Lung (tissue), 12 donors: ENCODE measurements around the gene TBCK. TPM values are rescaled to one million over a fixed set of nuclear protein-coding genes. Genes with fewer than 3 reads are reported as not detected.

Source experiments
- ATAC-seq: fragments of 200-7000 bp; cut with Tn5 transposase; one replicate; pipeline ENCODE4 v1.9.1; 2020; ENCODE audit warnings: moderate number of reproducible peaks; ENCODE audit not compliant: insufficient read depth, low FRiP score
- DNase-seq, 3 donors: peaks; one replicate each; pipeline ENCODE4 v3.0.0-alpha.2; 2013 to 2017
- H3K27ac ChIP-seq, 2 donors: one replicate each; pipeline ENCODE4 v1.5.1; 2013; ENCODE audit warnings: mild to moderate bottlenecking in 2 of 2, moderate library complexity in 2 of 2, control low read depth in 1 of 2, inconsistent platforms in 1 of 2, low read depth in 1 of 2, low read length in 1 of 2
- H3K27me3 ChIP-seq, 3 donors: one replicate each; pipeline ENCODE4 v1.5.1; 2013; ENCODE audit warnings: low read length in 2 of 3; ENCODE audit not compliant: control insufficient read depth in 3 of 3, insufficient read depth in 3 of 3
- H3K36me3 ChIP-seq, 4 donors: one replicate each; pipeline ENCODE4 v1.5.1; 2013; ENCODE audit warnings: low read length in 4 of 4, mild to moderate bottlenecking in 1 of 4, moderate library complexity in 1 of 4; ENCODE audit not compliant: control insufficient read depth in 4 of 4, insufficient read depth in 4 of 4
- H3K4me1 ChIP-seq, 5 donors: one replicate each; pipeline ENCODE4 v1.5.1; 2013; ENCODE audit warnings: low read length in 5 of 5, mild to moderate bottlenecking in 2 of 5, moderate library complexity in 1 of 5; ENCODE audit not compliant: control insufficient read depth in 5 of 5, insufficient read depth in 5 of 5
- H3K4me3 ChIP-seq: one replicate; pipeline ENCODE4 v1.5.1; 2013; ENCODE audit warnings: mild to moderate bottlenecking, control low read depth, moderate library complexity
- H3K9ac ChIP-seq, 2 donors: one replicate each; pipeline ENCODE4 v1.5.1; 2013; ENCODE audit warnings: low read length in 2 of 2, control low read depth in 1 of 2; ENCODE audit not compliant: insufficient read depth in 1 of 2
- H3K9me3 ChIP-seq, 4 donors: one replicate each; pipeline ENCODE4 v1.5.1; 2013; ENCODE audit warnings: low read length in 3 of 4, mild to moderate bottlenecking in 1 of 4, moderate library complexity in 1 of 4; ENCODE audit not compliant: control insufficient read depth in 4 of 4, insufficient read depth in 3 of 4
- CTCF ChIP-seq: IDR thresholded peaks from 2 replicates; pipeline ENCODE4 v1.5.1; 2012; ENCODE audit warnings: mild to moderate bottlenecking; ENCODE audit errors: control extremely low read depth, extremely low read depth
- WGBS, 2 donors: extraction: QIAGEN DNeasy Blood & Tissue Kit; methylation state at CpG; one replicate each; pipeline ENCODE4 v1.1.7; 2013; 5-methylcytosine and 5-hydroxymethylcytosine counted together
- polyA plus RNA-seq, 2 donors: library from polyadenylated mRNA; stranded (reverse); fragments of 200-250 nt; gene quantifications; one replicate each; pipeline ENCODE4 v1.2.1, GENCODE V29; 2013
- total RNA-seq, 2 donors: library from RNA; depleted of rRNA in 1 of 2; stranded (reverse); fragments of >200 nt in 1 of 2; gene quantifications; one replicate each; pipeline ENCODE4 v1.2.1, GENCODE V29; 2014 to 2021
- donor health status: control.
- donor health status: control.
- donor health status: Bipolar disorder and iron deficiency.
- donor health status: healthy.
- donor health status: DM: yes; HTN: yes; CAD: no.

The TBCK gene
- total and polyA plus RNA-seq, 4 donors, result 6.7 to 71.2 (median 18.6) TPM

- WGBS, 2 donors, result 96 to 99% methylated on average over 24 of the region's 24 CpGs
- Histone ChIP-seq H3K9me3 (peaks cover 0 to 23% (median 18%) of the 10 kb centered on the region in 4 donors), H3K9ac (no peak overlapping the region), H3K27me3 (no peaks in the 10 kb centered on the region), H3K4me1 (peaks cover 0 to 7% (median 0%) of the 10 kb centered on the region in 5 donors), H3K36me3 (peaks cover 15 to 40% (median 19%) of the 10 kb centered on the region in 4 donors), H3K27ac (no peak overlapping the region), H3K4me3 (no peak overlapping the region)
- ATAC-seq (no peak), DNase-seq (no peak)
- no peak for TF ChIP-seq CTCF
Measured at GRCh38 chr4:106092361-106093040, 223.5 kb downstream of the TBCK start.

- no peaks in the 10 kb centered on the region for H3K27me3 ChIP-seq
- H3K36me3 ChIP-seq, result peaks cover 15 to 38% (median 19%) of the 10 kb centered on the region in 4 donors
- no peak overlapping the region for H3K4me3 ChIP-seq
- DNase-seq (no peak), ATAC-seq (no peak)
- H3K27ac ChIP-seq, result no peak overlapping the region
- no peak for TF ChIP-seq CTCF
- H3K4me1 ChIP-seq, result no peaks in the 10 kb centered on the region
- H3K9me3 ChIP-seq, result peaks cover 0 to 25% (median 18%) of the 10 kb centered on the region in 4 donors
- H3K9ac ChIP-seq, result no peak overlapping the region
Measured at GRCh38 chr4:106090826-106091225, 225.2 kb downstream of the TBCK start.

- H3K36me3 ChIP-seq, result peaks cover 0 to 7% (median 2%) of the 10 kb centered on the region in 4 donors
- H3K27ac ChIP-seq, result no peak overlapping the region
- ATAC-seq, result no peak
- WGBS, 2 donors, result 98% methylated on average over 8 of the region's 8 CpGs
- H3K4me3 ChIP-seq, result no peak overlapping the region
- TF ChIP-seq CTCF, result no peak
- H3K9me3 ChIP-seq, result peaks cover 0 to 8% (median 5%) of the 10 kb centered on the region in 4 donors
- H3K4me1 ChIP-seq, result no peaks in the 10 kb centered on the region
- no peak for DNase-seq
- no peak overlapping the region for H3K9ac ChIP-seq
- H3K27me3 ChIP-seq, result no peaks in the 10 kb centered on the region
Measured at GRCh38 chr4:106083065-106083464, 232.9 kb downstream of the TBCK start.
